Muscle of back (tissue), 11 donors: Measurements from ENCODE around the gene HNRNPK. TPM values are rescaled to one million over a fixed set of nuclear protein-coding genes. Genes with fewer than 3 reads are reported as not detected.

Experiments
- DNase-seq, 3 donors: peaks; one replicate each; pipeline versions ENCODE4 v3.0.0 to v3.0.0-alpha.2; 2013
- polyA plus RNA-seq, 10 donors: library from polyadenylated mRNA; unstranded; fragments of 120-200 nt; gene quantifications; one replicate each; pipeline ENCODE4 v1.2.1, GENCODE V29; 2013; ENCODE audit not compliant: insufficient read length in 10 of 10

Gene HNRNPK
- polyA plus RNA-seq, 10 donors: 391 to 555 (median 475) TPM

DNA sequence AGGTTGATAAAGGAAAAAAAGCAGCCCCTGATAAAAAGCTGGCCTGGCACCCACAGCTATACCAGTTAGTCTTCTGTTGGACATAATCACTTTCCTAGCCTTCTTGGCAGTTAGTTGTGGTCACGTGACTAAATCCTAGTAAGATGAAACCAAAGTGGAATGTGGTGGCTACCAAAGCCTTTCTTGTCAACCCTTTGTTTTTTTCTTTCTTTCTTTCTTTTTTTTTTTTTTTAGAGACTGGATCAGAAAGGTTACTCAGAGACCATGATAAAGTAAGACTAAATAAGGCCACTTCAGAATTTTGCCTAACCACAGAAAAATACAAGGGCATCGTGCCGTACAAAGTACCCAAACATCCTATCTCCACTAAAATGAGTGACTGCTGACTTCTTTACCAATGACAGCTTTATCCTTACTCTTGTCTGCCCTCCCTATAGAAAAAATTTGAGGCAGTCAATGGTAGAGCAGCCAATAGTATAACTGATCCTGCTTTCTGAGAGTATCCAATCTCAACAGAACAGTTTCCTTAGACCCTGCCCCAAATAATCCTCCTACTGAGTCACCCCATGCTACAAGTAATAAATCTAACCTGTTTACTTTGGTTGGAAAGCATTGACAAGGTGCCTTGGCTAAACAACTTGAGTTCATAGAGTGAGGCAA is 44.6 kb downstream of the HNRNPK start:
- no peak for DNase-seq

DNA sequence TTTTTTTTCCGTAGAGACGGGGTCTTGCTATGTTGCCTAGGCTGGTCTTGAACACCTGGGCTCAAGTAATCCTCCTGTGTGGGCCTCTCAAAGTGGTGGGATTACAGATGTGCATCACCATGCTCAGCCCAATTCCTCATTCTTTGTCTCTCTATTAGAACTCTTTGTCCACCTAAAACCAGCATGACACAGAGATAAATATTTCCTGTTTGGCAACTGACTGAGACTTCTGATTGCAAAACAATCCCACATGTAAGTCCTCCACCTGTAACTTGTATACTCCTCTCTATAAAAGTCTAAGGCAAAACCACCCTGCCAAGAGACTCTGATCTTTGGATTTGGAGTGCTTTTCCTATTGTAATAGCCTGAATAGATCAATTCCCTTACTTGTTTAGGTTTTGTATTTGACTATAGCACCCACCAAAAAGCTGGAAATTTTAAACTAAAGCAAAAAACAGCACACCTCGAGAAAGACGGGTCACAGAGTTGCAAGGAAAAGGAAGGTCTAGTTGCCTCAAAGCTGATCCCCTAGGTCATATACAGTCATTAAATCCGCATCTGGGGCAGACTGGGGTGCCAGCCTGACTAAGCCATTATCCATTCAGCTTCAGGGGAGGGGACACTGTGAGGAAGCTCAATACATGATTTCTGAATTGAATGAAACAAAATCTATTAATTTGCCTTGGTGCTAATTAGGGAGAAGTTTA is 45.3 kb downstream of the HNRNPK start:
- no peak for DNase-seq

GRCh38 chr9:83933790-83934189 is 46.2 kb downstream of the HNRNPK start:
- DNase-seq: no peak

GRCh38 chr9:83932851-83933250 is 47.2 kb downstream of the HNRNPK start:
- no peak for DNase-seq

DNA sequence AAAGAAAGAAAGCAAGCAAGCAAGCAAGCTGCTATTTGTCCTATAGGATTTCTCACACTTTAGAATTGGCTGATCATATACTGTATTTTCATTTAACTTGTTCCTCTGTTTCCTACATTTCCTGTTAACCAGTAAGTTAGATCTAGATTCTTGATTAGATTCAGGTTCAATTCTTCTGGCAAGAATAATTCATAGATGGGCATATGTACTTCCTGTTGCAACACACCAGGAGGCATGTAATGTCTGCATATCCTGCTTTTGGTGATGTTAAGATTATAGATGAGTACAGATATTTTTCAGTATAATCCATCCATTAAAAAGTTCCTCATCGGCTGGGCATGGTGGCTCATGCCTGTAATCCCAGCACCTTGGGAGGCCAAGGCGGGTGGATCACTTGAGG is 48.0 kb downstream of the HNRNPK start:
- DNase-seq: no peak

- DNase-seq: no peak
Observed at GRCh38 chr9:83930881-83931280, 49.1 kb downstream of the HNRNPK start.

GRCh38 chr9:83927591-83927990 is 52.4 kb downstream of the HNRNPK start:
- no peak for DNase-seq

DNA sequence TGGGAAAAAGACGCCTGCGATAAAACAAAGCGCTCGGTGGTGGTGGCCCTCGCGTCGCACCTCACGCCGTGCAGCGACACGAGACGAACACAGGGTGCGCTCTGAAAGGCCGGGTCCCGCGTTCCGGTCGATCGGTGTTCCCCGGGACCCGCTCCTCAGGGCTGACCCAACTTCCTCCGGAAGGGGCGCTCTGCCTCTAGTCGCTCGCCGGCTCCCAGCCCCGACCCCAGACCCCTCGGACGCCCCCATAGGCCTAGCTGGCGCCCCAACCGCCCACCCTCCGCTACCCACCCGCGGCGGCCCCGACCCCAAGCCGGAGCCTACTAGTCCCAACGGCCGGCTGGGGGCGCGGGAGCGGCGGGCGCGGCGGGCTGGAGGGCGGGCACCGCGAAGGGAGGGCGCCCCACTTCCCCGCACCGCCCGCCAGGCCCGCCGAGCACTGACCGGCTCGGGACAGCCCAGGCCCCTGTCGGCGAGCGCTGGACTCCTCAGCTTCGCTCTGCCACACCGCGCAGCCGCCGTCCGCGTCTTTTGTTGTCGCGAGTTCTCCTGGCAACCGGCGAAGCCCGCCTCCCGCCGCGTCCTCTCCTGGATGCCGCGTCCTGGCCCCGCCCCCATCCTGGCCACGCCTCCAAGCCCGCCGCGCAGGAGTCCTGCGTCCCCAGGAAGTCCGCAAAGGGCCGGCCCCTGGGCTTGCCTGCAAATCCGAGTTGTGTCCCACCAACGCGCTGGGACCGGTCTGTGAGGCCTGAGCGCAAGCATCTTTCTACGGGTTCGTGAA is 58.9 kb downstream of the HNRNPK start, which contains the start of gene KIF27:
Gene KIF27 (minus strand): TSS at position 506 of the 781 bp plus-strand sequence. CDS start 5,841 bp downstream, outside the sequence.
- DNase-seq: peak; percentile 97 to 99 (median 98)

DNA sequence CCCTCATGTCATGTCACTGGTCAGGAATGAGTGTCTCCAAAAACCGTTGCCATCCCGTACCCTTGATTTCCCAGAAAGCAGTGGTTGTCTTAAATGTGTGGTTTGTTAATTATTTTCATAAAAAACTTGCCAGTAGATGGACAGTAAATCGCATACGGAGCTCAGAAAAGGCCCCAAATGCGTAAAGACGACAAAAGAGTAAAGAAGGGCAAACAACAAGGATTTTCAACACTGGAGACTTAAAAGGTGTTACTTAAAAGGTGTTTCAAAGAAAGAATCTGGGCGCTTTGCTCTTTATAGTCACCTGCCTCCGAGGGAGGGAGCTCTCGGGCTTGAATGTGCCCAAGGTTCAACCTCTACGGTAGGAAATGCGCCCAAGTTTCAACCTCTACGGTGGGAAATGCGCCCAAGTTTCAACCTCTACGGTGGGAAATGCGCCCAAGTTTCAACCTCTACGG is 59.5 kb downstream of the HNRNPK start:
- DNase-seq: peak; percentile 43 to 84 (median 58)

DNA sequence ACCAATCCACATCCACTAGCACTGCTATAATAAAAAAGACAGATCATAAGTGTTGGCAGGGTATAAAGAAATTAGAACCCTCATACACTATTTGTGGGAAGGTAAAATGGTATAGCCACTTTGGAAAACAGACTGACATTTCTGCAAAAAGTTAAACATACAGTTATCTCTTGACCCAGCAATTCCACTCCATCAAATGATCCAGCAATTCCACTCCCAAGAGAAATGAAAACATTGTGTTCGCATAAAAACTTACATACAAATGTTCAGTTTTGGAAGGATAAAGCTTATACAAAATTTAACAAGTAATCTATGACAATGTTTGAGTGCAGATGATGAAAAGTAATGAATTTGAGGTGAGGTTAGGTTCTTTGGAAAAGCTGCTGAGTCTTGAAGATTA is 60.9 kb downstream of the HNRNPK start:
- DNase-seq: no peak

Other genes with a start within 250 kb of the HNRNPK start
- 10 to 100 TPM in 9 of 10 donors, 1 to 10 TPM in 1; 9.9 to 24.5 (median 16.8) TPM for gene GKAP1, start 162.4 kb downstream of the HNRNPK start, polyA plus RNA-seq
- 1 to 10 TPM; 4.9 to 9.5 (median 7.2) TPM for gene KIF27, start 58.8 kb downstream of the HNRNPK start, polyA plus RNA-seq
- gene RMI1, start 590 bp upstream of the HNRNPK start, polyA plus RNA-seq: 10 to 100 TPM in 3 of 10 donors, 1 to 10 TPM in 7; 6.6 to 12.0 (median 8.9) TPM